Right lobe of liver (tissue), 6 donors: Measurements from ENCODE around the gene ADGRD1. TPM values are rescaled to one million over a fixed set of nuclear protein-coding genes. Genes with fewer than 3 reads are reported as not detected.

ENCODE experiments used
- ATAC-seq, 4 donors: fragments of 200-7000 bp; cut with Tn5 transposase; one replicate each; pipeline ENCODE4 v1.9.1; 2020; ENCODE audit warnings: mild to moderate bottlenecking in 4 of 4, moderate library complexity in 4 of 4
- DNase-seq, 3 donors: peaks; one replicate each; pipeline ENCODE4 v3.0.0-alpha.2; 2020
- H3K27ac ChIP-seq, 3 donors: fragments of 200-600 bp; one replicate each; pipeline ENCODE4 v1.8.0; 2022
- H3K27me3 ChIP-seq, 2 donors: fragments of 200-600 bp; one replicate each; pipeline ENCODE4 v1.8.0; 2022
- H3K36me3 ChIP-seq, 4 donors: fragments of 200-600 bp; sonication (generic) in 1 of 4; one replicate each; pipeline versions ENCODE4 v1.5.1 to v1.8.0; 2017 to 2022; ENCODE audit warnings: control low read depth in 1 of 4
- H3K4me1 ChIP-seq, 4 donors: fragments of 200-600 bp; sonication (generic) in 1 of 4; one replicate each; pipeline versions ENCODE4 v1.5.1 to v1.8.0; 2017 to 2022; ENCODE audit warnings: control low read depth in 1 of 4
- H3K4me3 ChIP-seq, 3 donors: fragments of 200-600 bp; one replicate each; pipeline ENCODE4 v1.8.0; 2022
- H3K9me3 ChIP-seq, 4 donors: fragments of 200-600 bp; sonication (generic) in 1 of 4; one replicate each; pipeline versions ENCODE4 v1.5.1 to v1.8.0; 2017 to 2022; ENCODE audit warnings: control low read depth in 1 of 4
- POLR2A ChIP-seq: fragments of 450-650 bp; IDR thresholded peaks from one replicate; pipeline ENCODE4 v1.6.1; 2017; ENCODE audit warnings: antibody characterized with exemption, mild to moderate bottlenecking
- WGBS: methylation state at CpG from one replicate; pipeline ENCODE4 v1.1.6; 2018; ENCODE audit warnings: low coverage, low lambda C conversion rate; ENCODE audit not compliant: insufficient coverage; ENCODE audit errors: missing lambda C conversion rate; 5-methylcytosine and 5-hydroxymethylcytosine counted together
- intact Hi-C, 2 donors: fragments of 100-400 bp; cut with DNase I; formaldehyde crosslinking; loops; one replicate each; pipeline versions ENCODE4 v1.11.2 to v1.14.1; 2022
- total RNA-seq, 6 experiments: library from RNA; depleted of rRNA in 2 of 6; stranded (reverse); fragments of >200 nt in 2 of 6; fragmentation: NEBNext Ultra II Directional in 3 of 6; extraction: Animal tissue kit (Norgen Biotek cat#: 25700) in 3 of 6; gene quantifications; one replicate each; pipeline versions ENCODE4 v1.1.0 to v1.2.4, GENCODE V29; 2016 to 2023
- TF ChIP-seq, protein P1 (sequence below), 4 donors: fragments of 200-600 bp in 3 of 4; fragments of 450-650 bp in 1 of 4; IDR thresholded peaks; one replicate each; pipeline versions ENCODE4 v1.5.1 to v1.8.0; 2016 to 2022; ENCODE audit warnings: antibody characterized with exemption in 4 of 4, mild to moderate bottlenecking in 2 of 4
- donor health status: DM: no; HTN: yes; CAD: no.
- donor health status: DM: no; HTN: no; CAD: no.
- donor health status: DM: no; HTN: no; CAD: no.
- donor health status: DM: no; HTN: yes; CAD: no.
- donor health status: DM: no; HTN: yes; CAD: no.

Gene ADGRD1
- total RNA-seq, 6 experiments from 2014 or later = 4.7 to 17.0 (median 10.9) TPM

DNA sequence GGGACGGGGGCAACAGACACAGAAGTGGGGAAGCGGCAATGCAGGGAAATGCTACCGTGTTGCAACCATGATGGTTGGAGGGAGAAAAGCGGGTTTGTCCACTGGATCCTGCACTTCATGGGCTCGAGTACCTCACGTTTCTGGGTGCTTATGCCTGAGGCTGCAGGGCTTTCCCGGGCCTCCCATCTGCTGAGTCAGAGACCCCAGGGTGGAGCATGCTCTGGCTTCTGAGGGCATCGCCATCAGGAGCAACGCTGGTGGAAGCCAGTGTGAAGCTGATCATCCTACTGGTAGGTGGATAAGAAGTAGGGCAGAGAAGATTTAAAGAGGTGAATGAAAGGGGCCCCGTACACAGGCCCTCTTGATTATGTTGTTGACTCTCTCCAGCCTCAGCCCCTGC is 5.0 kb upstream of the ADGRD1 start:
- no peak for DNase-seq

DNA sequence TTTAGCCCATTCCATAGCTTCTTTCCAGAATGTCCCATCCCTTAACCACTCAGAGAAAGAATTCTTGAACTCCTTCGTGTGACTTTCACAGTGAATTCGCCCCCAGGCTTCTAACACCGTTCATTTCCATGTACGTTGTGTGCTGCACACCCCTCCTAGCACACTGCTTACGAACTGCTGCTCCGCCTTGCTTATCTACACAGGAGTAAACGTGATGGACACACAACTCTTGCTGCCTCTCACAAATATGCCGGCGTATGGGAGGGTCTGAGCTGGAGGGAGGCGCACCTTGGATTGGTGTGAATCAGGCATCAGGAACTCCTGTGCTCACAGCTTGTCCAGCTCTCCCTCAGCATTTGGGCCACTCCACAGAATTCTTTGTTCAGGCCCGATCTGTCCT is 3.9 kb upstream of the ADGRD1 start:
- H3K4me1 ChIP-seq = peaks cover 0 to 19% (median 2%) of the 10 kb centered on the region in 4 donors
- 82% methylated on average over 9 of the region's 11 CpGs for WGBS
- no peaks in the 10 kb centered on the region for H3K27me3 ChIP-seq
- TF ChIP-seq, protein P1, sequence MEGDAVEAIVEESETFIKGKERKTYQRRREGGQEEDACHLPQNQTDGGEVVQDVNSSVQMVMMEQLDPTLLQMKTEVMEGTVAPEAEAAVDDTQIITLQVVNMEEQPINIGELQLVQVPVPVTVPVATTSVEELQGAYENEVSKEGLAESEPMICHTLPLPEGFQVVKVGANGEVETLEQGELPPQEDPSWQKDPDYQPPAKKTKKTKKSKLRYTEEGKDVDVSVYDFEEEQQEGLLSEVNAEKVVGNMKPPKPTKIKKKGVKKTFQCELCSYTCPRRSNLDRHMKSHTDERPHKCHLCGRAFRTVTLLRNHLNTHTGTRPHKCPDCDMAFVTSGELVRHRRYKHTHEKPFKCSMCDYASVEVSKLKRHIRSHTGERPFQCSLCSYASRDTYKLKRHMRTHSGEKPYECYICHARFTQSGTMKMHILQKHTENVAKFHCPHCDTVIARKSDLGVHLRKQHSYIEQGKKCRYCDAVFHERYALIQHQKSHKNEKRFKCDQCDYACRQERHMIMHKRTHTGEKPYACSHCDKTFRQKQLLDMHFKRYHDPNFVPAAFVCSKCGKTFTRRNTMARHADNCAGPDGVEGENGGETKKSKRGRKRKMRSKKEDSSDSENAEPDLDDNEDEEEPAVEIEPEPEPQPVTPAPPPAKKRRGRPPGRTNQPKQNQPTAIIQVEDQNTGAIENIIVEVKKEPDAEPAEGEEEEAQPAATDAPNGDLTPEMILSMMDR (IDR thresholded peaks at IDR 0.05) = no peak
- no peak for TF ChIP-seq POLR2A
- no peaks in the 10 kb centered on the region for H3K36me3 ChIP-seq
- H3K9me3 ChIP-seq = no peaks in the 10 kb centered on the region
- intact Hi-C loops = no loop called here
- DNase-seq (no peak), ATAC-seq (no peak)
- no peak overlapping the region for H3K4me3 ChIP-seq
- no peak overlapping the region for H3K27ac ChIP-seq

More for the DNA sequence above, 5.0 kb upstream of the ADGRD1 start:
- Histone ChIP-seq H3K27ac (no peak overlapping the region), H3K4me3 (no peak overlapping the region), H3K27me3 (no peaks in the 10 kb centered on the region), H3K36me3 (no peaks in the 10 kb centered on the region), H3K9me3 (no peaks in the 10 kb centered on the region), H3K4me1 (peaks cover 0 to 9% (median 2%) of the 10 kb centered on the region in 4 donors)
- TF ChIP-seq, protein P1 (IDR thresholded peaks at IDR 0.05) = no peak
- TF ChIP-seq POLR2A = no peak
- intact Hi-C loops = no loop called here
- 84% methylated on average over 5 of the region's 10 CpGs for WGBS
- no peak for ATAC-seq

DNA sequence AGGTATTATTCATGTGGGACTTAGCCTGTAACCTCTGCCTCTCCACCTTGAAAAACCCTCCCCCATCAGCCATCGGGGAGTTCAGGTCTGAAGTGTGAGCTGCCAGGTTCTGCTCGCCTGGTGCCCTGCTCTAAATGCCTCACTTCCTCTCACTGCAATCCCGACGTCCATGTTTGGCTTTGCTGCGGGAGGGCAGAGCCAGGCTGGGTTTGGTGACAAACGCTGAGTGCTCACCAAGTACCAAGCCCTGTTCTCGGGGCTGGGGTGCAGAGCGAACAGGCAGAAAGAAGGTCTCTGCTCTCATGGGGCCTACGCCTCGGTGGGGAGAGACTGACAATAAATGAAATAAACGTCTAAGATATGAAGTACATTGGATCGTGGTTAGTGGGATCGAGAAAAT is 2.1 kb upstream of the ADGRD1 start:
- no peak for ATAC-seq
- no peaks in the 10 kb centered on the region for H3K27me3 ChIP-seq
- H3K4me1 ChIP-seq = peaks cover 0 to 20% (median 2%) of the 10 kb centered on the region in 4 donors
- WGBS = 90% methylated on average over 13 of the region's 13 CpGs
- H3K27ac ChIP-seq = no peak overlapping the region
- H3K36me3 ChIP-seq = no peaks in the 10 kb centered on the region
- H3K9me3 ChIP-seq = no peaks in the 10 kb centered on the region
- no peak for DNase-seq
- intact Hi-C loops = no loop called here
- TF ChIP-seq, protein P1 (IDR thresholded peaks at IDR 0.05) = no peak
- TF ChIP-seq POLR2A = no peak
- no peak overlapping the region for H3K4me3 ChIP-seq

DNA sequence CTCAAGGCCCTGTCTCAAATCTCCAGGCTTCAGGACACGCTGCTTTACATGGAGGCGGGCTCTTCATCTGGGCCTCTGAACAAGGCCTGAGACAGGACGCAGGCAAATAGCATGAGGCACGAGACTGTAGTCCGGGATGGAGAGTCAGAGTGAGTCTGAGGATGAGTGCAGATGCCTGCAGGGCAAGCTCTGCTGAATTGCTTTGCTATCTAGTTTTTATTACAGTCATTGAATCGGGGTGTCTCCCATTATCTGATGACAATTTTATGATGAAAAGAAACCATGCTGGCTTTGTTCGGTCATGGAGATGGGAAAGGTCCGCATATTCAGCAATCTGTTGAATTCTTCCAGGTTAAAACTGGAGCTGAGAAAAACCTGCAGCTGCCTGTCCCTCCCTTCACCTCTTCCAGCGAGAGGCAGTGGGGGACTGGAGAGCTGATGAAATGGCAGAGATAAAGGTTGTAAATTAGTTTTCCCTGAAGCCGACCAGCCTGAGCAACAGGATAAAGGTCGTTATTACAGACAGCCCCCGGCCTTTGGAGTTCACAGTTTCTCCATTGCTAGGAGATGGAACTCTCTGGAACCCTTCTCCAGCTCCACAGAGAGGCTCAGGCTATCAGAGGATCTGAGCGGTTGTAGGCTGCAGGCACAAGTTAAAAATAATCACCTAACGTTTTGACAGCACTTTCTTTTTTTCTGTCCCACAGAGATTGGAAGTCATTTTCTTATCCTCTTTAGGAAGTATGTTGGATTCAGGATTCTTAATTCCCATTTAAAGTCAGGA is 1.3 kb upstream of the ADGRD1 start:
- intact Hi-C loops = no loop called here
- ATAC-seq = peak; percentile 58 to 67 (median 64)
- no peaks in the 10 kb centered on the region for H3K36me3 ChIP-seq
- WGBS = 34% methylated on average over 9 of the region's 14 CpGs
- no peaks in the 10 kb centered on the region for H3K9me3 ChIP-seq
- H3K4me1 ChIP-seq = peaks cover 0 to 20% (median 2%) of the 10 kb centered on the region in 4 donors
- no peak overlapping the region for H3K4me3 ChIP-seq
- peak overlapping the region in 1 of 3 donors; percentile 3 for H3K27ac ChIP-seq
- DNase-seq = no peak
- no peaks in the 10 kb centered on the region for H3K27me3 ChIP-seq
- no peak for TF ChIP-seq POLR2A
- TF ChIP-seq, protein P1 (IDR thresholded peaks at IDR 0.05) = no peak
